ENCODE results near the gene CAMKMT. TPM values are rescaled to one million over a fixed set of nuclear protein-coding genes. Genes with fewer than 3 reads are reported as not detected.

CAMKMT gene
- total and polyA plus RNA-seq, 2 experiments from 2014 or later, result 26.5 to 29.5 TPM

- H3K9me2 ChIP-seq (ENCODE audit: insufficient read depth), result no peaks in the 10 kb centered on the region
- H2AFZ ChIP-seq, result no peak overlapping the region
- no peaks in the 10 kb centered on the region for H3K36me3 ChIP-seq (ENCODE audit: insufficient read depth)
- DNase-seq (ENCODE audit: low spot score) (no peak), ATAC-seq (no peak)
- H3K4me1 ChIP-seq (ENCODE audit: insufficient read depth), result peaks cover 8% of the 10 kb centered on the region; the same call in 1 of the 2 replicates
- H3K79me2 ChIP-seq (replicated peaks; ENCODE audit: insufficient read depth), result peaks cover 24% of the 10 kb centered on the region
- no peak overlapping the region for H3K4me3 ChIP-seq
- H3K27me3 ChIP-seq (ENCODE audit: insufficient read depth), result no peaks in the 10 kb centered on the region
- H3K36me3 Mint-ChIP-seq (ENCODE audit: low read depth), result no peaks in the 10 kb centered on the region; the same call in 2 of the 3 replicates
- TF ChIP-seq, protein P1, sequence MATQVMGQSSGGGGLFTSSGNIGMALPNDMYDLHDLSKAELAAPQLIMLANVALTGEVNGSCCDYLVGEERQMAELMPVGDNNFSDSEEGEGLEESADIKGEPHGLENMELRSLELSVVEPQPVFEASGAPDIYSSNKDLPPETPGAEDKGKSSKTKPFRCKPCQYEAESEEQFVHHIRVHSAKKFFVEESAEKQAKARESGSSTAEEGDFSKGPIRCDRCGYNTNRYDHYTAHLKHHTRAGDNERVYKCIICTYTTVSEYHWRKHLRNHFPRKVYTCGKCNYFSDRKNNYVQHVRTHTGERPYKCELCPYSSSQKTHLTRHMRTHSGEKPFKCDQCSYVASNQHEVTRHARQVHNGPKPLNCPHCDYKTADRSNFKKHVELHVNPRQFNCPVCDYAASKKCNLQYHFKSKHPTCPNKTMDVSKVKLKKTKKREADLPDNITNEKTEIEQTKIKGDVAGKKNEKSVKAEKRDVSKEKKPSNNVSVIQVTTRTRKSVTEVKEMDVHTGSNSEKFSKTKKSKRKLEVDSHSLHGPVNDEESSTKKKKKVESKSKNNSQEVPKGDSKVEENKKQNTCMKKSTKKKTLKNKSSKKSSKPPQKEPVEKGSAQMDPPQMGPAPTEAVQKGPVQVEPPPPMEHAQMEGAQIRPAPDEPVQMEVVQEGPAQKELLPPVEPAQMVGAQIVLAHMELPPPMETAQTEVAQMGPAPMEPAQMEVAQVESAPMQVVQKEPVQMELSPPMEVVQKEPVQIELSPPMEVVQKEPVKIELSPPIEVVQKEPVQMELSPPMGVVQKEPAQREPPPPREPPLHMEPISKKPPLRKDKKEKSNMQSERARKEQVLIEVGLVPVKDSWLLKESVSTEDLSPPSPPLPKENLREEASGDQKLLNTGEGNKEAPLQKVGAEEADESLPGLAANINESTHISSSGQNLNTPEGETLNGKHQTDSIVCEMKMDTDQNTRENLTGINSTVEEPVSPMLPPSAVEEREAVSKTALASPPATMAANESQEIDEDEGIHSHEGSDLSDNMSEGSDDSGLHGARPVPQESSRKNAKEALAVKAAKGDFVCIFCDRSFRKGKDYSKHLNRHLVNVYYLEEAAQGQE (IDR thresholded peaks at IDR 0.05; ENCODE audit: unreplicated experiment), result no peak
- TF ChIP-seq JUNB (IDR thresholded peaks at IDR 0.05; ENCODE audit: unreplicated experiment), result no peak
- TF ChIP-seq, protein P2, sequence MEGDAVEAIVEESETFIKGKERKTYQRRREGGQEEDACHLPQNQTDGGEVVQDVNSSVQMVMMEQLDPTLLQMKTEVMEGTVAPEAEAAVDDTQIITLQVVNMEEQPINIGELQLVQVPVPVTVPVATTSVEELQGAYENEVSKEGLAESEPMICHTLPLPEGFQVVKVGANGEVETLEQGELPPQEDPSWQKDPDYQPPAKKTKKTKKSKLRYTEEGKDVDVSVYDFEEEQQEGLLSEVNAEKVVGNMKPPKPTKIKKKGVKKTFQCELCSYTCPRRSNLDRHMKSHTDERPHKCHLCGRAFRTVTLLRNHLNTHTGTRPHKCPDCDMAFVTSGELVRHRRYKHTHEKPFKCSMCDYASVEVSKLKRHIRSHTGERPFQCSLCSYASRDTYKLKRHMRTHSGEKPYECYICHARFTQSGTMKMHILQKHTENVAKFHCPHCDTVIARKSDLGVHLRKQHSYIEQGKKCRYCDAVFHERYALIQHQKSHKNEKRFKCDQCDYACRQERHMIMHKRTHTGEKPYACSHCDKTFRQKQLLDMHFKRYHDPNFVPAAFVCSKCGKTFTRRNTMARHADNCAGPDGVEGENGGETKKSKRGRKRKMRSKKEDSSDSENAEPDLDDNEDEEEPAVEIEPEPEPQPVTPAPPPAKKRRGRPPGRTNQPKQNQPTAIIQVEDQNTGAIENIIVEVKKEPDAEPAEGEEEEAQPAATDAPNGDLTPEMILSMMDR (conservative IDR thresholded peaks at IDR 0.05; ENCODE audit: low read depth in 2 of 2), result no peak
- no peak for TF ChIP-seq ZNF462 (CRISPR knock-in tag; IDR thresholded peaks at IDR 0.05)
- no peak for TF ChIP-seq STAT1 (IDR thresholded peaks at IDR 0.05; ENCODE audit: unreplicated experiment)
- TF ChIP-seq NANOG (IDR thresholded peaks at IDR 0.05; ENCODE audit: borderline replicate concordance), result no peak
- no peak for TF ChIP-seq EZH2 (IDR thresholded peaks at IDR 0.05; ENCODE audit: low read depth, unreplicated experiment)
- TF ChIP-seq, protein P3, sequence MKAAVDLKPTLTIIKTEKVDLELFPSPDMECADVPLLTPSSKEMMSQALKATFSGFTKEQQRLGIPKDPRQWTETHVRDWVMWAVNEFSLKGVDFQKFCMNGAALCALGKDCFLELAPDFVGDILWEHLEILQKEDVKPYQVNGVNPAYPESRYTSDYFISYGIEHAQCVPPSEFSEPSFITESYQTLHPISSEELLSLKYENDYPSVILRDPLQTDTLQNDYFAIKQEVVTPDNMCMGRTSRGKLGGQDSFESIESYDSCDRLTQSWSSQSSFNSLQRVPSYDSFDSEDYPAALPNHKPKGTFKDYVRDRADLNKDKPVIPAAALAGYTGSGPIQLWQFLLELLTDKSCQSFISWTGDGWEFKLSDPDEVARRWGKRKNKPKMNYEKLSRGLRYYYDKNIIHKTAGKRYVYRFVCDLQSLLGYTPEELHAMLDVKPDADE (IDR thresholded peaks at IDR 0.05), result no peak
- no peak for TF ChIP-seq ZNF114 (CRISPR knock-in tag; IDR thresholded peaks at IDR 0.05)
- no peak for TF ChIP-seq POLR2AphosphoS5 (IDR thresholded peaks at IDR 0.05; ENCODE audit: low read depth)
- no peak for TF ChIP-seq EZH2phosphoT487 (IDR thresholded peaks at IDR 0.05; ENCODE audit: unreplicated experiment)
- TF ChIP-seq CREB1 (CRISPR knock-in tag; IDR thresholded peaks at IDR 0.05; ENCODE audit: low read depth), result no peak
- TF ChIP-seq ZNF331 (CRISPR knock-in tag; IDR thresholded peaks at IDR 0.05; ENCODE audit: low read depth), result no peak
- H3F3A ChIP-seq (replicated peaks; ENCODE audit: low read depth), result peaks cover 5% of the 10 kb centered on the region; the same call in 1 of the 2 replicates
- no peaks in the 10 kb centered on the region for H4K20me1 ChIP-seq (replicated peaks; ENCODE audit: insufficient read depth)
- peaks cover 3% of the 10 kb centered on the region; the same call in 1 of the 3 replicates for H3K9me3 Mint-ChIP-seq
- peaks cover 6% of the 10 kb centered on the region for H3K27me3 Mint-ChIP-seq (ENCODE audit: insufficient read depth, low read depth, poor library complexity)
- H3K4me3 Mint-ChIP-seq, result no peak overlapping the region
- peaks cover 16% of the 10 kb centered on the region for H3K4me1 Mint-ChIP-seq
- no peak overlapping the region for H3K4me2 ChIP-seq
- no peak overlapping the region for H3K27ac ChIP-seq (ENCODE audit: low read depth)
- no peak overlapping the region for H3K27ac Mint-ChIP-seq
Observed at GRCh38 chr2:44358503-44358902, 3.2 kb upstream of the CAMKMT start.

All from GM23338 (cell line).